ENCODE data around the gene LRRFIP2. TPM values are rescaled to one million over a fixed set of nuclear protein-coding genes. Genes with fewer than 3 reads are reported as not detected.

Gene LRRFIP2
- total and polyA plus RNA-seq, 2 donors (not counting 1 experiment from before 2014, with no cell fraction given) = 8.6 to 49.2 TPM

GRCh38 chr3:37216597-37217097 lies 42.3 kb upstream of the LRRFIP2 start:
- no peak overlapping the region for H2AFZ ChIP-seq (ENCODE audit: insufficient read depth, low read depth, low read length, poor library complexity, severe bottlenecking)
- intact Hi-C loops (cut with micrococcal nuclease) = no loop called here
- no peak overlapping the region for H3K27ac ChIP-seq (ENCODE audit: low read length in 2 of 2)
- H3K79me2 ChIP-seq (ENCODE audit: control insufficient read depth, insufficient read depth, low read length) = no peaks in the 10 kb centered on the region
- Mint-ChIP-seq H3K9me3 (ENCODE audit: insufficient read depth) (no peaks in the 10 kb centered on the region), H3K27ac (no peak overlapping the region), H3K4me3 (no peak overlapping the region), H3K4me1 (no peaks in the 10 kb centered on the region), H3K27me3 (no peaks in the 10 kb centered on the region)
- no peak overlapping the region for H3K9ac ChIP-seq (ENCODE audit: low read length)
- no peak for TF ChIP-seq EZH2 (IDR thresholded peaks at IDR 0.05; ENCODE audit: borderline replicate concordance, insufficient read depth, low read depth, low read length, poor library complexity, severe bottlenecking)
- TF ChIP-seq CTCF (IDR thresholded peaks at IDR 0.05) = no peak
- no peaks in the 10 kb centered on the region for H3K4me1 ChIP-seq (ENCODE audit: control insufficient read depth in 2 of 2, insufficient read depth in 2 of 2, low read length in 2 of 2)
- H3K4me3 ChIP-seq (ENCODE audit: control extremely low read depth in 1 of 5, extremely low read depth in 1 of 5, insufficient read depth in 1 of 5, low read depth in 2 of 5, low read length in 4 of 5) = no peak overlapping the region
- ChIA-PET POLR2A (no interaction called here), CTCF (interaction anchor here (0.6 to 1.7 kb wide), 3 partner anchors 13 to 487 kb away, joined by 3 to 4 read pairs (median 3); no protein-coding TSS in a partner anchor)
- H3K4me2 ChIP-seq (replicated peaks; ENCODE audit: low read depth, low read length, poor library complexity, severe bottlenecking) = no peak overlapping the region
- WGBS (ENCODE audit: insufficient coverage) = 80% methylated on average over 1 of the region's 3 CpGs
- DNase-seq (no peak), ATAC-seq (ENCODE audit: low read depth) (no peak)
- peaks cover 0 to 6% (median 0%) of the 10 kb centered on the region in 3 donors for H3K9me3 ChIP-seq (ENCODE audit: control extremely low read depth in 1 of 3, control insufficient read depth in 2 of 3, insufficient read depth in 1 of 3, low read length in 2 of 3)
- H4K20me1 ChIP-seq (ENCODE audit: control insufficient read depth, insufficient read depth, low read length, poor library complexity, severe bottlenecking) = no peaks in the 10 kb centered on the region
- no peaks in the 10 kb centered on the region for H3K36me3 ChIP-seq (replicated peaks in 1 of 2; ENCODE audit: control extremely low read depth in 1 of 2, control insufficient read depth in 1 of 2, extremely low read depth in 1 of 2, insufficient read depth in 2 of 2, low read length in 1 of 2)
- no peaks in the 10 kb centered on the region for H3K27me3 ChIP-seq (replicated peaks in 1 of 4; ENCODE audit: control extremely low read depth in 1 of 4, control insufficient read depth in 3 of 4, insufficient read depth in 4 of 4, low read length in 3 of 4)

GRCh38 chr3:37214076-37214475 lies 39.7 kb upstream of the LRRFIP2 start:
- Histone ChIP-seq H3K27ac (ENCODE audit: low read length in 2 of 2) (no peak overlapping the region), H4K20me1 (ENCODE audit: control insufficient read depth, insufficient read depth, low read length, poor library complexity, severe bottlenecking) (no peaks in the 10 kb centered on the region), H3K4me3 (ENCODE audit: control extremely low read depth in 1 of 5, extremely low read depth in 1 of 5, insufficient read depth in 1 of 5, low read depth in 2 of 5, low read length in 4 of 5) (no peak overlapping the region), H3K36me3 (replicated peaks in 1 of 2; ENCODE audit: control extremely low read depth in 1 of 2, control insufficient read depth in 1 of 2, extremely low read depth in 1 of 2, insufficient read depth in 2 of 2, low read length in 1 of 2) (no peaks in the 10 kb centered on the region), H3K4me1 (ENCODE audit: control insufficient read depth in 2 of 2, insufficient read depth in 2 of 2, low read length in 2 of 2) (no peaks in the 10 kb centered on the region), H3K79me2 (ENCODE audit: control insufficient read depth, insufficient read depth, low read length) (no peaks in the 10 kb centered on the region), H3K9ac (ENCODE audit: low read length) (no peak overlapping the region), H2AFZ (ENCODE audit: insufficient read depth, low read depth, low read length, poor library complexity, severe bottlenecking) (no peak overlapping the region), H3K27me3 (replicated peaks in 1 of 4; ENCODE audit: control extremely low read depth in 1 of 4, control insufficient read depth in 3 of 4, insufficient read depth in 4 of 4, low read length in 3 of 4) (no peaks in the 10 kb centered on the region), H3K9me3 (ENCODE audit: control extremely low read depth in 1 of 3, control insufficient read depth in 2 of 3, insufficient read depth in 1 of 3, low read length in 2 of 3) (peaks cover 0 to 6% (median 0%) of the 10 kb centered on the region in 3 donors), H3K4me2 (replicated peaks; ENCODE audit: low read depth, low read length, poor library complexity, severe bottlenecking) (no peak overlapping the region)
- no peaks in the 10 kb centered on the region for H3K27me3 Mint-ChIP-seq
- ChIA-PET POLR2A (interaction anchor here (0.7 kb wide), 1 partner anchor 221 kb away, joined by 5 read pairs; the partner anchor contains the start of gene EPM2AIP1), CTCF (interaction anchor here (0.7 to 2.0 kb wide), 15 partner anchors 10 to 488 kb away, joined by 3 to 12 read pairs (median 5); no protein-coding TSS in a partner anchor)
- no peaks in the 10 kb centered on the region for H3K9me3 Mint-ChIP-seq (ENCODE audit: insufficient read depth)
- no peak for ATAC-seq (ENCODE audit: low read depth)
- H3K4me1 Mint-ChIP-seq = no peaks in the 10 kb centered on the region
- WGBS (ENCODE audit: insufficient coverage) = 67% methylated on average over 2 of the region's 3 CpGs
- no peak overlapping the region for H3K27ac Mint-ChIP-seq
- intact Hi-C loops (cut with micrococcal nuclease) = no loop called here
- H3K4me3 Mint-ChIP-seq = no peak overlapping the region
- no peak for DNase-seq
- TF ChIP-seq CTCF (IDR thresholded peaks at IDR 0.05) (no peak), EZH2 (IDR thresholded peaks at IDR 0.05; ENCODE audit: borderline replicate concordance, insufficient read depth, low read depth, low read length, poor library complexity, severe bottlenecking) (no peak)

Data from B cell (primary cell).